Measurements from ENCODE around the gene OGT. TPM values are rescaled to one million over a fixed set of nuclear protein-coding genes. Genes with fewer than 3 reads are reported as not detected.
A peak's percentile ranks its signal among the peaks of the same experiment; 100 is the strongest.

OGT gene
- total RNA-seq, 1 donor from 2014 or later, result 287 TPM

- no peak for TF ChIP-seq CTCF (IDR thresholded peaks at IDR 0.05)
- no peak for TF ChIP-seq EZH2 (IDR thresholded peaks at IDR 0.05)
- no peak for TF ChIP-seq EZH2phosphoT487 (IDR thresholded peaks at IDR 0.05)
- H3K4me2 ChIP-seq, result no peak overlapping the region
- no peaks in the 10 kb centered on the region for H3K9me3 Mint-ChIP-seq
Observed at GRCh38 chrX:71577682-71578081, 44.8 kb downstream of the OGT start.

GRCh38 chrX:71578253-71579135 lies 45.6 kb downstream of the OGT start, which contains the start of gene GCNA:
TSS of gene GCNA (plus strand) at chrX:71578437. CDS start at chrX:71580822, 2,385 bp downstream.
- Mint-ChIP-seq H3K9me3 (no peaks in the 10 kb centered on the region), H3K4me1 (no peaks in the 10 kb centered on the region), H3K27me3 (ENCODE audit: insufficient read depth, low read depth) (peaks cover 2% of the 10 kb centered on the region), H3K27ac (no peak within 1 kb of the TSS), H3K36me3 (peaks cover 7% of the 10 kb centered on the region), H3K4me3 (peak within 1 kb of the TSS; percentile 59)
- Histone ChIP-seq H3K27me3 (no peaks in the 10 kb centered on the region), H3K9ac (no peak within 1 kb of the TSS), H3F3A (ENCODE audit: low read depth) (no peaks in the 10 kb centered on the region), H2AFZ (replicated peaks) (no peak within 1 kb of the TSS), H3K4me3 (no peak within 1 kb of the TSS), H4K20me1 (ENCODE audit: low read depth) (no peaks in the 10 kb centered on the region), H3K4me1 (no peaks in the 10 kb centered on the region), H3K27ac (no peak within 1 kb of the TSS), H3K4me2 (no peak within 1 kb of the TSS), H3K36me3 (peaks cover 6% of the 10 kb centered on the region), H3K79me2 (ENCODE audit: low read depth) (no peaks in the 10 kb centered on the region), H3K9me3 (ENCODE audit: low read depth) (peaks cover 4% of the 10 kb centered on the region)
- DNase-seq (ENCODE audit: low spot score), result no peak
- no peak for TF ChIP-seq EZH2 (IDR thresholded peaks at IDR 0.05)
- no peak for TF ChIP-seq EZH2phosphoT487 (IDR thresholded peaks at IDR 0.05)
- TF ChIP-seq CTCF (IDR thresholded peaks at IDR 0.05), result no peak

More at GRCh38 chrX:71577682-71578081, 44.8 kb downstream of the OGT start:
- H3K27ac Mint-ChIP-seq, result no peak overlapping the region
- peaks cover 14% of the 10 kb centered on the region for H3K36me3 Mint-ChIP-seq
- no peak overlapping the region for H3K9ac ChIP-seq
- no peaks in the 10 kb centered on the region for H4K20me1 ChIP-seq (ENCODE audit: low read depth)
- no peaks in the 10 kb centered on the region for H3K79me2 ChIP-seq (ENCODE audit: low read depth)
- no peaks in the 10 kb centered on the region for H3F3A ChIP-seq (ENCODE audit: low read depth)
- H3K27ac ChIP-seq, result no peak overlapping the region
- peaks cover 2% of the 10 kb centered on the region for H3K27me3 Mint-ChIP-seq (ENCODE audit: insufficient read depth, low read depth)
- H3K4me1 ChIP-seq, result no peaks in the 10 kb centered on the region
- DNase-seq (ENCODE audit: low spot score), result no peak
- H3K36me3 ChIP-seq, result peaks cover 11% of the 10 kb centered on the region
- H3K4me3 ChIP-seq, result no peak overlapping the region
- no peaks in the 10 kb centered on the region for H3K4me1 Mint-ChIP-seq
- H2AFZ ChIP-seq (replicated peaks), result no peak overlapping the region
- H3K27me3 ChIP-seq, result no peaks in the 10 kb centered on the region
- H3K9me3 ChIP-seq (ENCODE audit: low read depth), result peaks cover 4% of the 10 kb centered on the region
- no peak overlapping the region for H3K4me3 Mint-ChIP-seq

- H3K36me3 Mint-ChIP-seq, result peaks cover 7% of the 10 kb centered on the region
- no peak overlapping the region for H3K4me3 Mint-ChIP-seq
- no peaks in the 10 kb centered on the region for H3K4me1 Mint-ChIP-seq
- Histone ChIP-seq H3F3A (ENCODE audit: low read depth) (no peaks in the 10 kb centered on the region), H3K27me3 (no peaks in the 10 kb centered on the region), H3K79me2 (ENCODE audit: low read depth) (no peaks in the 10 kb centered on the region), H3K4me2 (no peak overlapping the region), H4K20me1 (ENCODE audit: low read depth) (no peaks in the 10 kb centered on the region), H3K27ac (no peak overlapping the region), H2AFZ (replicated peaks) (no peak overlapping the region), H3K4me1 (no peaks in the 10 kb centered on the region), H3K9ac (no peak overlapping the region), H3K36me3 (peaks cover 6% of the 10 kb centered on the region), H3K4me3 (no peak overlapping the region), H3K9me3 (ENCODE audit: low read depth) (peaks cover 4% of the 10 kb centered on the region)
- TF ChIP-seq CTCF (IDR thresholded peaks at IDR 0.05), result no peak
- no peak for TF ChIP-seq EZH2phosphoT487 (IDR thresholded peaks at IDR 0.05)
- no peak for TF ChIP-seq EZH2 (IDR thresholded peaks at IDR 0.05)
- no peak for DNase-seq (ENCODE audit: low spot score)
- no peaks in the 10 kb centered on the region for H3K9me3 Mint-ChIP-seq
- no peak overlapping the region for H3K27ac Mint-ChIP-seq
- H3K27me3 Mint-ChIP-seq (ENCODE audit: insufficient read depth, low read depth), result peaks cover 2% of the 10 kb centered on the region
Observed at GRCh38 chrX:71579136-71579989, 46.5 kb downstream of the OGT start.
